ENCODE data around the gene DMD. TPM values are rescaled to one million over a fixed set of nuclear protein-coding genes. Genes with fewer than 3 reads are reported as not detected.

DMD gene
- total and polyA plus RNA-seq, 7 donors = 2.5 to 260 (median 183) TPM

DNA sequence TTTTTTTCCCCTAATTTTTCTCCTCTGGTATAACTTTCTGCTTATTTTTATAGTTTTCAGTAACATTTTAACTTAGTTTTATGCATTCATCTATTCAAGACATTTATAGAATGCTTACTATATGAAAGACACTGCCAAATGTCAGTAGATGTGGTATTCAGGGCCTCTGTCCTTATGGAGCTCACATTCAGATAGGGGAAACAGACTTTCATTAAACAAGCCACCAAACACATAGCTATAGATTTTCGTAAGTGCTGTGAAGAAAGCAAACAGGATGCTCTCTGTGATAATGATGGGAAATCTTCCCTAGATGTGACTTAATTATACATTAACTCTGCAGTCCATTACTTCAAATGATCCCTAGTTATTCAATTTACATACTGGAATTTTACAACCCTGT is 1777.5 kb downstream of the DMD start:
- 29 to 70% methylated on average over 1 of the region's 1 CpG for WGBS, 2 donors
- Histone ChIP-seq H3K4me3 (no peak overlapping the region), H3K9me3 (no peaks in the 10 kb centered on the region), H3K36me3 (no peaks in the 10 kb centered on the region), H3K27ac (no peak overlapping the region), H3K4me1 (no peaks in the 10 kb centered on the region), H3K27me3 (no peaks in the 10 kb centered on the region)
- DNase-seq = no peak
- TF ChIP-seq POLR2A (IDR thresholded peaks at IDR 0.05) (no peak), POLR2AphosphoS5 (IDR thresholded peaks at IDR 0.05) (no peak), EP300 (IDR thresholded peaks at IDR 0.05) (no peak)
- TF ChIP-seq, protein P1, sequence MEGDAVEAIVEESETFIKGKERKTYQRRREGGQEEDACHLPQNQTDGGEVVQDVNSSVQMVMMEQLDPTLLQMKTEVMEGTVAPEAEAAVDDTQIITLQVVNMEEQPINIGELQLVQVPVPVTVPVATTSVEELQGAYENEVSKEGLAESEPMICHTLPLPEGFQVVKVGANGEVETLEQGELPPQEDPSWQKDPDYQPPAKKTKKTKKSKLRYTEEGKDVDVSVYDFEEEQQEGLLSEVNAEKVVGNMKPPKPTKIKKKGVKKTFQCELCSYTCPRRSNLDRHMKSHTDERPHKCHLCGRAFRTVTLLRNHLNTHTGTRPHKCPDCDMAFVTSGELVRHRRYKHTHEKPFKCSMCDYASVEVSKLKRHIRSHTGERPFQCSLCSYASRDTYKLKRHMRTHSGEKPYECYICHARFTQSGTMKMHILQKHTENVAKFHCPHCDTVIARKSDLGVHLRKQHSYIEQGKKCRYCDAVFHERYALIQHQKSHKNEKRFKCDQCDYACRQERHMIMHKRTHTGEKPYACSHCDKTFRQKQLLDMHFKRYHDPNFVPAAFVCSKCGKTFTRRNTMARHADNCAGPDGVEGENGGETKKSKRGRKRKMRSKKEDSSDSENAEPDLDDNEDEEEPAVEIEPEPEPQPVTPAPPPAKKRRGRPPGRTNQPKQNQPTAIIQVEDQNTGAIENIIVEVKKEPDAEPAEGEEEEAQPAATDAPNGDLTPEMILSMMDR (IDR thresholded peaks at IDR 0.05) = no peak
- intact Hi-C loops (cut with DNase I) = no loop called here

- intact Hi-C loops (cut with DNase I) = no loop called here
- no peak for DNase-seq
- TF ChIP-seq POLR2AphosphoS5 (IDR thresholded peaks at IDR 0.05) (no peak), POLR2A (IDR thresholded peaks at IDR 0.05) (no peak), EP300 (IDR thresholded peaks at IDR 0.05) (no peak)
- TF ChIP-seq, protein P1 (IDR thresholded peaks at IDR 0.05) = no peak
- no peaks in the 10 kb centered on the region for H3K36me3 ChIP-seq
- no peak overlapping the region for H3K4me3 ChIP-seq
- no peaks in the 10 kb centered on the region for H3K9me3 ChIP-seq
- WGBS, 2 donors = 81 to 92% methylated on average over 6 of the region's 6 CpGs
- no peaks in the 10 kb centered on the region for H3K4me1 ChIP-seq
- no peaks in the 10 kb centered on the region for H3K27me3 ChIP-seq
- H3K27ac ChIP-seq = no peak overlapping the region
These were observed 1781.4 kb downstream of the DMD start for GRCh38 chrX:31429915-31430314.

DNA sequence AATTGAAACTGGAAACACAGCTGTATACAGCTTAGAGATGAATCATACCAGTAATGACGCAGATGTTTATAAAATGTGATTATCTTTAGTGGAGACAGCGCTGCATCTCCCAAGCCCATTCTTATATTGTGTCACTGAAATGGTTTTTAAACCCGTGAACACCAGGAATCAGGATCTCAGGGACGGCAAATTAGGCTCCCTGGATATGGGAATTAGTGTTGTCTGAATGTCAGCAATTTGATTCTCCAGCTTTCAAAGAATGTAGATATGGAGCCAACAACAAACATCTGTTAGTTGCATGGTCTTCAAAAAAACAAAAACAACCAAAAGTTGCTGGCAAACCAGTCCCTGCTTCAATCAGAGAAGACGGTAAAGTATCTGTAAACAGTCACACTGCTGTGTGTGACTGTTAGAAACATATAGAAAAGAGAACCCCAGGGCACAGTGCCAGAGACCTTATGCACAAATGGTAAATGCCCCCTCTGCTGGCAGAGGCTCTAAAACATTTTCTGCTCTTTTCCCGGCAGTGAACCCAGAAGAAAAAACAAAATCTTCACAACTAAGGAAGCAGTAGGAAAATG is 1787.7 kb downstream of the DMD start:
- Histone ChIP-seq H3K27me3 (no peaks in the 10 kb centered on the region), H3K36me3 (no peaks in the 10 kb centered on the region), H3K4me3 (no peak overlapping the region), H3K4me1 (no peaks in the 10 kb centered on the region), H3K27ac (no peak overlapping the region), H3K9me3 (no peaks in the 10 kb centered on the region)
- DNase-seq = no peak
- TF ChIP-seq POLR2A (IDR thresholded peaks at IDR 0.05) (no peak), EP300 (IDR thresholded peaks at IDR 0.05) (no peak), POLR2AphosphoS5 (IDR thresholded peaks at IDR 0.05) (no peak)
- TF ChIP-seq, protein P1 (IDR thresholded peaks at IDR 0.05) = no peak
- intact Hi-C loops (cut with DNase I) = no loop called here
- 34 to 42% methylated on average over 6 of the region's 6 CpGs for WGBS, 2 donors

- no peak overlapping the region for H3K27ac ChIP-seq
- H3K4me1 ChIP-seq = no peaks in the 10 kb centered on the region
- H3K36me3 ChIP-seq = no peaks in the 10 kb centered on the region
- intact Hi-C loops (cut with DNase I) = no loop called here
- no peaks in the 10 kb centered on the region for H3K9me3 ChIP-seq
- WGBS, 2 donors = 83 to 93% methylated on average over 3 of the region's 3 CpGs
- no peak for DNase-seq
- H3K4me3 ChIP-seq = no peak overlapping the region
- no peaks in the 10 kb centered on the region for H3K27me3 ChIP-seq
- TF ChIP-seq POLR2A (IDR thresholded peaks at IDR 0.05) (no peak), EP300 (IDR thresholded peaks at IDR 0.05) (no peak), POLR2AphosphoS5 (IDR thresholded peaks at IDR 0.05) (no peak)
- TF ChIP-seq, protein P1 (IDR thresholded peaks at IDR 0.05) = no peak
These were observed 1789.9 kb downstream of the DMD start for GRCh38 chrX:31421441-31421840.

DNA sequence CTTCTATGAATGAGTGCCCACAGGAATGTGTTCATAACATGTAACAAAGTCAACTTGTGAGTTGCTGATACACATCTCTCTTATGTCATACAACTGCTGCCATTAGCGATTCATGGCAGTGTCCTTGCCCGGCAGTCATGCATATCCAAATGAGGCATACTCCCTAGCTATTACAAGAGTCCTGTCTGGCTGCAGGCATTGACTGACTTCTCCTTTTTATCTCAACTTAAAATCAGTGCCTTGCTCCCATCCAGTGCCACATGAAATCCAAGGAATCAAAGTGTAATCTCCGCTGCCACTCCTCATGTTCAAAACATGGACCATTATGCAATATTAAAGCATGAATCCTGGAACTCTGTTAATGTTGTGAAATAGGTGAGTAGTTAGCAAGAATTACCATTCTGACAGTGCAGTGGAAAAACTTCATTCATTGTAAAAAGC is 1790.6 kb downstream of the DMD start:
- 91 to 98% methylated on average over 3 of the region's 3 CpGs for whole genome bisulfite sequencing, 2 donors
- no peak overlapping the region for H3K4me3 ChIP-seq
- intact Hi-C loops (cut with DNase I) = no loop called here
- no peak for TF ChIP-seq EP300 (IDR thresholded peaks at IDR 0.05)
- TF ChIP-seq, protein P1 (IDR thresholded peaks at IDR 0.05) = no peak
- no peaks in the 10 kb centered on the region for H3K27me3 ChIP-seq
- DNase-seq = no peak
- H3K36me3 ChIP-seq = no peaks in the 10 kb centered on the region
- H3K27ac ChIP-seq = no peak overlapping the region
- H3K9me3 ChIP-seq = no peaks in the 10 kb centered on the region
- H3K4me1 ChIP-seq = no peaks in the 10 kb centered on the region

Data from sigmoid colon (tissue), 7 donors.